Measurements from ENCODE around the gene HEG1.

HEG1 gene

DNA sequence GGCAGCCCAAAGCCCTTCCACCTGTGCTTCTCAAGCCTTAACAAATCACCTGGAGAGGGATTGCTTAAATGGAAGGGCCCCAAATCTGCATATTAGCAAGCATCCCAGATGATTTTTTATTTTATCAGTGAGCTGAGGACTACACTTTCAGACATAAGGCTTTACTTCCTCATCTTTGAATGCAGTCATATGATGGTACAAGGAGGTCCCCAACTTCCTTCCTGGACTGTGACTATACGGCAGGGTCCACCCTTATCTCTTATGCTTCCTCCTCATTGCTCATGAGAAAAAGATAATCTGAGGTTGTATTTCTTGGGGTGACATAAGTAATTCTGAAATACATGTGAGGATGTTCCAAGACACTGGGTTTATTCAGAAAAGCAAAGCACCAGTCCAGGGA, 13.7 kb upstream of the HEG1 start:
- no peak for DNase-seq (ENCODE audit: low read depth)

DNA sequence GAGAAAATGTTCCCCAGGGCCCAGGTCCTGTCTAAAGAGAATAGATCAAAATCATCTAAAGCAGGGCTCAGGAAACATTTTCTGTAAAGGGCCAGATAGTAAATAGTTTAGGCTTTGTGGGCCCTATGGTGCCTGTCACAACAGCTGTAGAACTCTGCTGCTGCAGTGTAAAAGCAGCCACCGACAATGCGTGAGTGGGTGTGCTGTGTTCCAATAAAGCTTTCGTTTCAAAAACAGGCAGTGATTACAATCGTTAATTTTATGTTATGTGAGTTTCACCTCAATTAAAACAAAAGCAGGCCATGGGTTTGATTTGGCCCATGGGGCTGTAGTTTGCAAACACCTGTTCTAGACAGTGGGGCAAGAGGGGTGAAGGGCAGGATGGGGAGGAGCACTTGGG, 12.5 kb upstream of the HEG1 start:
- DNase-seq (ENCODE audit: low read depth), result no peak

DNA sequence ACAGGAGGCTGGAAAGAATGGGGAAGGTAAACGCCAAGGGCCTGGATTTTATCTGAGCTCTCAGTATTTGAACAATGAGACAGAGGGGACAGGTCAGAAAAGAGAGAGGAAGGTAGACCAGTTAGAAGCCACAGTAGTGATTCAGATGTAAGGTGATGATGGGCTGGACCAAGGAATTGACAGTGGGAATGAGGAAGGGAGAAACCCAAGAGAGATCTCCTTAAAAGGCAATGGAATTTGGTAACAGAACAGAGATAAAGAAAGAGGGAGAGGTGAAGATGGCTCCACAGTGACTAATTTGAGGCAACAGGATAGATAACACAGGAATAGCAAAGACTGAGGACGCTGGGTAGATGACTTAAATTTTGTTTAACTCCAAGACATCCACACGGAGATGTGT, 11.4 kb upstream of the HEG1 start:
- DNase-seq (ENCODE audit: low read depth), result no peak

DNA sequence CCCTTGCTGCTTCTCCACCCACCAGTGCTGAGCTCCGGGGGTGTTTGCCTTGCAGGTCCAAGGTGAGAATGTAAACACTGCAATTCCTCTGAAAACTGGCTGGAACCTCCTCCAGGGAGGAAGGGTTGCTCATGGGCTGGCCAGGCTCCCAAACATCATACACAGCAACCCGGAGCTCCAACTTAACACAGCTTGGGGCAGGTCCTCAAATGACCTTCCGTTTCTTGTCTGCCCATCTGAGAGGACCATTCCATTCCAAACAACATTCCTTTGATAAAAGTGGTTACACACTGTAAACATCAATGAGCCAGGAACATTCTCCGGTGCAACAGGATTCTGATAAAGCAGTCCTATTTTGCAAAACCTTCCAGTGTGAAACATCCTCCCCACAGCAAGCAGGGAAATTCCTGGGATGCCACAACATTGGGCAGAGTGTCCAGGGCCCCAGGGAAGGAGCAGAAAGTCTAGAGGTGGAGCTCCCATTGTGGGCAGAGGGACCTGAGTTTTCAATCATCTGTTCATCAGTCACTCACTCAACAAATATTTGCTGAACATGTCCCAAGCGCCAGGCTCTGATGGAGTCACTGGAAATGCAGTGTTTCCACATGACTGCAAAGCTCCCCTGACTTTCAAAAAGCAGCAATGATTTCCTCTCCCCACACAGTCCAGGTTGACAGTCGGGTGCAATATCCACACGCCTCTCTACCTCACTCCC, 7.3 kb upstream of the HEG1 start:
- DNase-seq (ENCODE audit: low read depth), result no peak

DNA sequence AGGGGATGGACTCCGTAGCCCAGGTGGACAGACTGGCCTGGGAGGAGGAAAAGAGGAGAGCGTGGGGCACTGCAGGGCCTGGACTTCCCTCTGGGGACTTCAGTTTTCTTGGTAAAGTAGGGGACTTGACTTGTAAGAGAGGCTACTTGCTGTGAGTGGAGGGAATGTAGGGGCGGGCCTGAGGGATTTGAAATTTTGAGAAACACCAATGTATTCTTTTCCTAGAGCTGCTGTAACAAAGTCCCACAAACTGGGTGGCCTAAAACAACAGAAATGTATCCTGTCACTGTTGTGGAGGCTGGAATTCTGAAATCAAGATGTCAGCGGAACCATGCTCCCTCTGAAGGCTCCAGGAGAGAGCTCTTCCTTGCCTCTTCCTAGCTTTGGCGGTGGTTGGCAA, 5.8 kb upstream of the HEG1 start:
- DNase-seq (ENCODE audit: low read depth), result no peak

DNA sequence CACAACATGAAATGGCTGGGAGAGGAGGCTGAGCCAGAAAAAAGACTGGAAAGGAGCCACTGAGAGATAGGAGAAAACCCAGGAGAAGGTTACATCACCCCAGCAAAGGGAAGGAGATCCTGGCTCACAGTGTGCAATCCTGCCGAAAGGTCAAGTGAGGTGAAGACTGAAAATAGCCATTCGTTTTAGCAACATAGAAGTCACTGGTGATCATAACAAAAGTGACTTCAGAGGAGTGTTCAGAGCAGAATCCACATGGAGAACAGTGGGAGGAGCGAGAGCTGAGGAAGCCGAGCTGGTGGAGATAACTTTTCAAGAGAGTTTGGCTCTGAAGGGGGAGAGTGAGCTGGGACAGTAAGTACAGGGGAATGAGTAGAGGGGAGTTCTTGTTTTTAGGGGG, 5.4 kb upstream of the HEG1 start:
- DNase-seq (ENCODE audit: low read depth), result no peak

DNA sequence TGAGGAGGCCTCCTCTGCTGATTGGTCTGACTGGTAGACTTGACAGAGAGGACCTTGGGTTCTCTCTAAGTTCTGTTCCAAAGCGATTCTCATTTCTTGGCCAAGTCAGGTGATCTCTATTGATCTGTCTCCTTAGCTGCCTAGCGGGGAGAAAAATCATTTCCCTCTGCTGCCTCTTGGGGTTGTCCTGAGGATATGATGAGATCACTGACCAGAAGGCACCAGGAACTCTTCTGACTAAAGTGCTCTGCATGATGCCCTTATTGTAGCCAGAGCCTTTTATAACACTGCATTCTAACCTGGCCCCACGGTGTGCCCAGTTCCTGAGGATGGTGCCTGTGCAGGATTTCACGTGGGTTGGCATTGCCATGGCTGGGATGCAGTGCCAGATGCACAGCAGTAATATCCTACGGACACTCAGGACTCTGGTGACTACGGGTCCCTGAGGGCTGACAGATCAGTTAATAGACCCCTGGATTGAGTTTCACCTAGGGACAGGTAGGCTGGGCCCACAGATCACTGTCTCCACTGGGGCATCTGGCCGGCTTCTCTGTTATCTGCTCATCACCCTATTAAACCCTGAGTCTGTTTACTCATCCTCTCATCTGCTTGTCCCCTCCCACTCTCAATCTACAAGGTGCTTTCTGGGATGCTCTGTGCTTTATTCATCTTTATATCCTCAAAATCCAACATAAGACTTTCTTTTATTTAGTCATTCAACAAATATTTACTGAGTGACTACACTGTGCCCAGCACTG, 3.9 kb upstream of the HEG1 start:
- DNase-seq (ENCODE audit: low read depth), result no peak

DNA sequence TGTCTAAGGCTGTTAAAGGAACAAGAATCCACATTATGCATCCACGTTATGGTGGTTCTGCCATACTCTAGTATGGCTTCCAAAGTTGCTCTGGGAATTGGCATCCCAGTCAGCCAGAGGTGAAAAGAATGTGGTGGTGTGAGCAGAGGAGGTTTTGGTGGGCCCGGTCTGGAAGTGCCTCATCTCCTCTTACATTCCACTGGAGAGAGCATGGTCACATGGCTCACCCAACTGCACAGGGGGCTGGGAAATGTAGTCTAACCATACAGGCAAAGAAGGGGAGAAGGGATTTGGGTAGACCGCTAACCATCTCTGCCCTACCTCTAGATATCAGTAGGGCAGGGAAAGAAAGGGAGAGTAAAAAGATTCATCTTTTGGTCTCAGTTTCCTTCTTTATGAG, 3.2 kb upstream of the HEG1 start:
- DNase-seq (ENCODE audit: low read depth), result no peak

DNA sequence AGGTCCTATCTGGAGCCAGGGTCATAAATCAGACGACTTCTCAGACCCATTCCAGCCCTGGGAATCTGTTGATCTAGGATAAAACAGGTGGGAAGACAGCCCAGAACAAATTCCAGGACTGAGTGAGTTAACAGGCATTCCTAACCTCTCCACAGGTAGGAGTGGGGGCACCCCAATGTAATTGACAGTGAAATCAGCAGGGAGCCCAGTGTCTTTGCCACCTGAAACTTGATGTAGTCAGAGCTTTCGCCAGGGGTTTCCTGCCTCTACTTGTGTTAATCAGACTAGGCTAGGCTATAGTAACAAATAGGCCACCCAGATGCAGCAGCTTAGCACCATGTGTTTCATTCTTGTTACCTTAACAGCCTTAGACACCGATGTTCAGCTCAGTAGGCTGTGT, 2.7 kb upstream of the HEG1 start:
- no peak for DNase-seq (ENCODE audit: low read depth)

DNA sequence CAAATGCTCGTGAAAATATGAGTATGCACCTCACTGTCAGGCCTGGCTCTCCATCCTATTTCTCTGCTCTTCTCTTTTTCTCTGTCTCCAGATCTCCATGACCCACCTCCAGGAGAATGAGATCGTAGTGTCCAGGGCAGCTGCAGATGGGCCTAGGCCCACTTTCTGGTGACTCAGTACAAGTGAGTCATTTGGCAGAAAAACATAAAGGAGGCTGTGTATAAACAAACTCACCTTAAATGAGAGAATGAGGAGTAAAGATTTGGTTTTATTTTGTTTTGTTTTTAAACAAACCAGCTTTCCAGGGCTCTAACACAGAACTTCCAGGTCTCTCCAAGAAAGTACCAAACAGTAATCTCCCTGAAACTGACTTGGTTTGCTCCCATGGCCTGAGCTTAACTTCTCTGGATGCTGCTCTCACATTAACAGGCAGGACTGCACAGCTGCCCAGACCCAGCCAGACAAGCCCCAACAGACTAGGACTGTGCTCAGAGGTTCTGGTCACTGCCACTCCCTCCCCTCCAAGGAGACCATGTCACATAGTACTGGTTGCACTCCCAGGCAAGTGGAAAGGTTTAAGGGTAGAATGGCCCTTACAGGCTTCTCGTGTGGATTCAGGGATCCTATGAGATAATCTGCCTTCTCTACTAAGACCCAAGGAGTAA, 1.5 kb upstream of the HEG1 start:
- DNase-seq (ENCODE audit: low read depth), result no peak

DNA sequence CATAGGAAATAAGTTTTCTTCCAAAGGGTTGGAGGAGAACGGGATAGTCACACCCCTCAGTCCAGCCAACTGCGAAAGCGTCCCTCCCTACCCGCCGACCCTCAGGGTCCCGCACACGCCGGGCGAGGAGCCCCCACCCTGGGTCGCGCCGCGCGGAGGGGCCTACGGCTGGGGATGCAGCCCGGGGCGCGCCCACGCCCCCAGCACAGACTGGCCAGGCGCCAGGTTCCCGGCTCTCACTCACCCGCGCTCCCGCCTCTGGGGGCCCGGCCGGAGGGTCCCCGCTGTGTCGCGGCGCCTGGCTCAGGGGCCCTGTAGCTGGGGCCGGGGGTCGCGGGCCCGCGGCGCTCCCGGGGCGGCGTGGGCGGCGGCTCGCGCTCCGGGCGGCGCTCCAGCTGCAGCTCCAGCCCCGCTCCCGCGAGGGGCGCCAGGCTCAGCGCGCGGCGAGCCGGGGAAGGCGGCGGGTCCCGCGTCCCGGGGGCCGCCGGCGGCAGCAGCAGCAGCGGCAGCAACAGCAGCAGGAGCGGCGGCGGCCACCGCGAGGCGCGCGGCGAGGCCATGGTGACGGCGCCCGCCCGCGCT, 375 bp downstream of the HEG1 start:
- DNase-seq (ENCODE audit: low read depth), result peak; percentile 5

DNA sequence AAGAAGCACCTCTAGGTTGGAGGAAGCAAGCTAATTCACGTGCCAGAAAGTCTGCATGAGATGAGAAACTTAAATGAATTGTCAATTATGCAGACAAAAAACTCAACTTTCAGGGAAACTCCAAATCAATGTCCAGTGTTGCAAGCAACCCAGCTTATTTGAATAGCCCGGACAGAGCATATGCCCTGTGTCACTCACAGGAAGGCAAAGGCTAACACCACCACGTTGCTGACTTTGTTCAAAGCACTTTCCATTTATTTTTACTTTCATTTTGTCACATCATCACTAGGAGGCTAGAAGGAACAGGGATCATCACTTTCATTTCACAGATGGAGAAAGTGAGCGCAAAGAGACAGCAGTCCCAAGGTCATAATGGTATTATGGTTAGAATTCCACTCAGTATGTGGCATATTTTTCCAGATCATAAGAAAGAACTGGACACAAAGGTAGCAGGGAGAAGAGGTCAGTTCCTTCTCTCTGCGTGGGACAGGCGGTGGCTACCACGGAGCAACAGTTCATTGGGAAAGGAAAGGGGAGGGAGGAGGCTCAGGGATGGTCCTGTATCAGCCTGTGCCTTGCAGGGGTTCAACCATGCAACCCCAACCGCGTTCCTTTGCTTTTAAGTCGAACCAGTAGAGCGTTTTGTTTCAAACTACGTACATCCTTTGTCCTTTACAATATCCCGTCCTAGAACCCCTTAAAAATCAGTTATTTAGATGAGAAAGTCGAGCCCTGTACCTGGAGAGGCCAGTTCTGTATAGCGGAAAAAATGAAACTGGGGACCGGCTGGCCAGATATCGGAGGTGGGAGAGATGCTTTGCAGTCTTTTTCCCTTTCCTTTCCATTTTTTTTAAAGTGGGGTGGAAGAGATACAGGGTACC, 1.1 kb downstream of the HEG1 start:
- DNase-seq (ENCODE audit: low read depth), result no peak

DNA sequence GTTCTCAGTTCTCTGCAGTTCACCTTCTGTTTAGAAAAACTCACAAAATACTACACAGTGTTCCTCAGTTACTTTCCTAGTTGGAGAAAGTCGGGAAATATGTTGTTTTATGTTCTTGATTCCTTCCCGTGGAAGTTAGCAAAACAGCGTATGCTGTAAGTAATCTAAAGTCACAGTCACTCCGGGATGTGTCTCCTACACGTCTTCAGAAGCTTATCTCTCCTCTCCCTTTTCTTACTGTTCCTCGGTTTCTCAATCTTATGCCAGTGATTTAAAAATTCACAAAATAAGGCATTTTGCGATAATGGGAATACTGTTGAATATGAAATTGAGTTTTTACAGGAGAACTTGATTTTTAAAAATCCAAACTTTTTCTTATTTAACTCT, 1.7 kb downstream of the HEG1 start:
- DNase-seq (ENCODE audit: low read depth), result no peak

DNA sequence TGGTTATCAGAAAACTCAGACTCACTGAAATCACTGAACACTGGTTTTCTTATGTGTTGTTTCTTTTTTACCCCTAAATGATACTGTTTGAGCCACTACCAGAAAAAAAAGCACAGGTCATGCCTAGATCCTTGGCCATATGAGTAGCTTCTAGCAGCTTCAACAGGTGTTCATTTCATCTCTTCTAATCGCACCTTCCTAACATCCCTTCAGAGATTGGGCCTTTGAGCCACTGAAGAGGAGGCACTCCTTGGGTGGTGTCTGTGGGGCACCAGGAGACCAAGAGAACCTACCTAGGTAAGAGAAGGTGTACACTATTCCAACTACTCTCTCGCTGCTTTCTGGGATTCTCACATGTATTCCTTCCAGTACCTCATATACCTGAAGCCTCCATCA, 2.5 kb downstream of the HEG1 start:
- no peak for DNase-seq (ENCODE audit: low read depth)

DNA sequence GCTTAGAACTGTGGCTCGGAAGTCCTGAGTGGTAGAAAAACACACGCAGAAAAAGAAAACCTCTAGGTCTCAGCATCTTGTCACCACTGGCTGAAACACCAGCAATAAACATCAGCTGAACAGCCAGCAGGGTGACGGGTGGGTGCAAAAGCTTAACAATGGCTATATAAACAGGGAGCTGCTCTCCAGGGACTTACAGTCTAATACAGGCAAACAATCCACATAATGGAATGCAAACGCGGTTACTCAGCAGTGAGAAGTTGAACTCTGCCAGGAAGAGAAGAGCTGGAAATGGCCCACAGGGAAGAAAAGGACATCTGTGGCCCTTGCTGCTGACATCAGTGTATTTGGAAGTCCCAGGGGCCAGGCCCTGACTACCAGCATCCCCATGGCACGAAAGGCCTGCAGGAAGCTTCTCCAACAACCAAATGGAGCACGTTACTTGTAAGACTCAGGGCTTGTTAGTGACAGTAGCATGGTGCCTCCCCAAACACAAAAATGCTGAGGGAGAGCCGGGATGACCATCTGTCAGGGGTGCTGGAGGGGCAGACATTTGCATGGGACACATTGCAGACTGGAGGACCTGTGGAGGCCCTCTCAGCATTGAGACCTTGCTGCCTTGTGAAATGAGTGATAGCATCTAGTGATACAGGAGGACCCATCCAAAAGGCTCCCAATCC, 3.0 kb downstream of the HEG1 start:
- DNase-seq (ENCODE audit: low read depth), result no peak

DNA sequence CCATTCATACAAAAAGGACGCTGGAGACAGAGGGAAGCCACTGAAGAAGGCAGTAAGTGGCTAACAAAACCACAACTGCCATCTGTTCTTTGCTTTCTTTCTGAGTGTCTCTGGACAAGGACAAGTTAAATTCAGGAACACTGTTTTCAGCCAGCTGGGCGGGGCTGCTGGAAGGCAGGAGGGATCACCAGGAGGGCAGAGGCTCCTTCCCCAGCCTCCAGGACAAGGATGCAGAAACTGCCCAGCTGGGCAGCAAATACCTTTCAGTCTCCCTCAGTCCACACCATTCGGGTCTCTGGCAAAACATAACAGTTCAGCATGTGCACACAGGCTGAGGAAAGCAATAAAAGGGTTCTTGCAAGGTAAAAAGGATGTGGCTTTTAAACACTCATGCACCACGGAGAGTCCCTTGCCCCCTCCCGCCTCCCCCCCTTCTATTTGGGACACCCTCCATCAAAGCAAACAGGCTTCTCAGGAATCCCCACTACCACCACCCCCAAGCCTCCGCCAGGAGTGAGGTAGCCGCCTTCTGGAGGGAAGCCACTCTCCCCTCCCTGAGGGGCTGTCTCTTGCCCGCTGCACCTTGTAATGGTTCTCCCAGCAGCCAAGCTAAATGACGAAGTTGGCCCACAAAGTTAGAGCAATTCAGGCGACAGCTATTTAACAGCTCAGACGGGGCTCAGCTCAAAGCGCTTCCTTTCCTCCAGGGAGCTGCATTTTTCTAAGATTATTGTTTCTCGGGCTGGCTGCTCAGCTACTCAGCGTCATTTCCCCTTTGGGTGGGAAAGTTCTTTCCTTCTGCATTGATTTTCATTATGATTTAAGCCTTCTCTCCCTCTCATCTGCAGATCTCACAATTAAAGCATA, 3.8 kb downstream of the HEG1 start:
- peak; percentile 51 for DNase-seq (ENCODE audit: low read depth)

DNA sequence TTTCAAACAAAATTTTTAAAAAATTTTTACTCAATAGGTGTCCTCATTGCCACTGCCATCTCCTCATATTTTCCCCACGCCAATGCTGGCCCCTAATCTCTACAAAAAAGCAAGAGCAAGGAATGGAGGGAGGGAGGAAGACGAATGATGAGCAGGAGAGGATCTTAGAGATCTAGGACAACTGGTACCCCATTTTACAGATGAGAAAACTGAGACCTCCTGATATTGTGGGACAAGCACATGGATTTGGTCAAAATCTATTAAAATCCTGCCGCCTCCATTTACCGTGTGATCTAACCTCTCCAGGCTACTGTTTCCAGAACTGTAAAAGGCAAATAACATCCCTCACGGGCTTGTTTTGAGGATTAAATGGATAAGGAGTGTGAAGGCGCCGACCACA, 4.6 kb downstream of the HEG1 start:
- DNase-seq (ENCODE audit: low read depth), result no peak

DNA sequence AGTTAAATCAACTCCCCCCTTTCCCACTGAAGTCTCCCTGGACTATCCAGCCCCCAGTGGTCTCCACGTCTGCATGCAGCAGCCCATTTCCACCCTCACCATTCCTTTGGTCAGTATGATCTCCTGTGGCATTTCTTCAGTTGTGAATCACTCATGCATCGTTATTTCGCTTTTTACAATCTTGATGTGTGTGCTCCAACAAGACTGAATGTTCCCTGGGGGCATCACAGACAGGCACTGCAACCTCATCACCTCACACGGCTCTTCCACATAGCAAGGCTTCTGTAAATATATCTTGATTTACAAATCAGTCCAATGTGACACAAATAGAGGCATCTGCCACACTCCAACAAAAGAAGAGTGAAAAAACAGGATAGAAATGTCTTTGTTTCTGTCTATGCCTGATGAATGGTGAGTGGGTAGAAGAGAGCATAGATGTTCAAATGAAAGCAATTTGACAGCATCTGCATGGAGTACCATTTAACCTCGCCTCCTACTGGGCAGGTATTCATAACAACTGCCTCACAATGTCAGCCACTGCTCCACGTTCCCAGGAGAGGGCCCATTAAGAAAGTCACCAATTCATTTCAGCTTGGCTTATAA, 5.2 kb downstream of the HEG1 start:
- DNase-seq (ENCODE audit: low read depth), result no peak

DNA sequence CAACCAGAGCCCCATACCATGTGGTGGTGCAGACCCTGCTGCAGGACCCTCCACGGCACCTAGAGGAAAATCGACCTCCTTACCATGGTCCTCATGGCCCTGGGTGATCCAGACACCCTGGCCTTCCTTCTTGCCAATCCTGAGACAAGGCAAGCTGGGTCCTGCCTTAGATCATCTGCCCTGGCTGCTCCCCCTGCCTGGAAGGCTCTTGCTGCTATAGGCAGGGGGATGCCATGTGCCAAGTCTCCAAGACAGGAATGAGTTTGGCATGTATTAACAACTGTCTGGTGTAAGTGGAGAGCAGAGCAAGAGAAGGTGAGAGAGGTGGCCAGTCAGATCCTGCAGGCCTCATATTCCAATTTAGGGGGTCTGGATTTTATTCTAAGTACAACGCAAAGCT, 7.5 kb downstream of the HEG1 start:
- DNase-seq (ENCODE audit: low read depth), result no peak

DNA sequence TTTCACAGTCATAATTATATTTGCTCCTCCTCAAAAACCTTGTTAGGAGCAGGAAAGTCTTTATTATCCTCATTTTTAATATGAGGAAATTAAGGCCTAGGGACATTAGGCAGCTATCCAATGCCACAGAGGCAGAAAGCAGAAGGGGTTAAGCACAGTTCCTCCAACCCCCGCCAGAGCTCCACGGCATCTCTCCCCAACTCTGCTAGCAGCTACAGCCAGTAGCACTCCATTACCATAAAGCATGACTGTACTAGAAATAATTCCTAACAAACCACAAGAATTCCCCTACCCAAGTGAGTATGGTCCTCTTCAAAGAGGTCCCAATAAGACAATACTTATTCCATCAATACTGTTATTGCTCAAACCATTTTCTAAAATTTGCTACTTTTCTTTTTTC, 9.8 kb downstream of the HEG1 start:
- no peak for DNase-seq (ENCODE audit: low read depth)

Data from activated T-helper 1 cell treated with Interleukin-2 at 50 U/mL for 16 hours (primary cell).